A673 (cell line): ENCODE measurements around the gene WIPF1. TPM values are rescaled to one million over a fixed set of nuclear protein-coding genes. Genes with fewer than 3 reads are reported as not detected.

Experiments used
- BruUV-seq: library from RNA; stranded (reverse); fragments of 400-500 nt; replicated peaks from 2 replicates; lab custom pipeline; 2021; lab: Mats Ljungman, UMichigan
- CTCF ChIA-PET: fragments of 300-600 bp; sonication (Branson Sonifier 250); formaldehyde crosslinking; loops from one replicate; lab custom pipeline; 2022; ENCODE audit warnings: antibody characterized with exemption; lab: Charles Lee
- POLR2A ChIA-PET: fragments of 300-600 bp; sonication (Branson Sonifier 250); formaldehyde crosslinking; loops from one replicate; lab custom pipeline; 2022; ENCODE audit warnings: antibody characterized with exemption; ENCODE audit not compliant: low non-redundant PET; lab: Charles Lee
- DNase-seq: peaks from one replicate; pipeline ENCODE4 v3.0.0-alpha.2; 2015; ENCODE audit warnings: low spot score
- H3K27ac ChIP-seq: fragments of 200-600 bp; sonication (generic); 2 replicates; pipeline ENCODE4 v1.5.1; 2016; ENCODE audit warnings: mixed run types, low read depth, mild to moderate bottlenecking, mixed read lengths, antibody characterized with exemption, low read length; ENCODE audit not compliant: poor library complexity, severe bottlenecking
- H3K27me3 ChIP-seq: fragments of 200-600 bp; sonication (generic); replicated peaks from 2 replicates; pipeline ENCODE4 v1.6.1; 2017; ENCODE audit warnings: mixed run types, low read depth, mild to moderate bottlenecking, mixed read lengths, antibody characterized with exemption, low read length; ENCODE audit not compliant: insufficient read depth, poor library complexity
- H3K36me3 ChIP-seq: fragments of 200-600 bp; sonication (generic); 2 replicates; pipeline ENCODE4 v1.6.1; 2016; ENCODE audit warnings: mixed run types, mild to moderate bottlenecking, mixed read lengths, antibody characterized with exemption, low read length; ENCODE audit not compliant: insufficient read depth, poor library complexity, severe bottlenecking
- H3K4me1 ChIP-seq: fragments of 200-600 bp; sonication (generic); 2 replicates; pipeline ENCODE4 v1.6.1; 2017; ENCODE audit warnings: mixed run types, mild to moderate bottlenecking, mixed read lengths, antibody characterized with exemption, low read length; ENCODE audit not compliant: insufficient read depth, poor library complexity, severe bottlenecking
- H3K4me3 ChIP-seq: fragments of 200-600 bp; sonication (generic); 2 replicates; pipeline ENCODE4 v1.5.1; 2016; ENCODE audit warnings: low read depth, mixed run types, mild to moderate bottlenecking, mixed read lengths, low read length; ENCODE audit not compliant: poor library complexity, severe bottlenecking
- H3K9me3 ChIP-seq: fragments of 200-600 bp; sonication (generic); 2 replicates; pipeline ENCODE4 v1.6.1; 2016; ENCODE audit warnings: mixed run types, low read depth, mild to moderate bottlenecking, mixed read lengths, antibody characterized with exemption, low read length; ENCODE audit not compliant: poor library complexity, severe bottlenecking
- EZH2 ChIP-seq: fragments of 200-600 bp; sonication (generic); IDR thresholded peaks from 2 replicates; pipeline ENCODE4 v1.6.1; 2017; ENCODE audit warnings: borderline replicate concordance, low read depth, mild to moderate bottlenecking, mixed read lengths, antibody characterized with exemption, low read length; ENCODE audit not compliant: poor library complexity, severe bottlenecking
- intact Hi-C: fragments of 100-400 bp; cut with micrococcal nuclease; formaldehyde crosslinking; loops from one replicate; pipeline ENCODE4 v1.10.0; 2022; ENCODE audit not compliant: unreplicated experiment
- total RNA-seq: library from RNA; stranded (reverse); gene quantifications from 2 replicates; pipeline ENCODE4 v1.2.3, GENCODE V29; 2021
- TF ChIP-seq, protein P1 (sequence below): fragments of 300-800, 200-600 bp; sonication (generic); conservative IDR thresholded peaks from 2 replicates; pipeline ENCODE4 v1.5.1; 2017; ENCODE audit warnings: low read depth, mild to moderate bottlenecking, antibody characterized with exemption, low read length, moderate library complexity, mixed read lengths

Gene WIPF1
- total RNA-seq, 1 experiment from 2014 or later = 1.1 TPM

DNA sequence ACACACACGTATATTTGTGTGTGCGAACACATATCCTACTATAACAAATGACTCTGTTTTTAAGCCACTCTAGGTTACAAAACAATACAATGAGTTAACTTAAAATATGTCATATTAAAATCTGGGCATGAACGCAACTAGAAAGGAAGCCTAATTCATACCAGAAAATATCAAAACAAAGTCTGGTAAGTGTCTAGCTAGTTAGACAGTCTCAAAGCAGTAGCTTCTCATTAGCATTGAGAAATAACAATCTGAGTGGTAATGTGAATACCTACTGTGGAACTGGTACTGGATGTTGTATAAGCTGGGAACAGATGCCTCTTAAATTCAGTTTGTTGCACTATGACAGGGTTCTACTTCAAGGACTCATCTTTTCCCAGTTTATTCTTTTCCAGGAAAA, 32.5 kb upstream of the WIPF1 start:
- ChIA-PET POLR2A (no interaction called here), CTCF (interaction anchor here (0.6 kb wide), 1 partner anchor 67 kb away, joined by 8 read pairs; no protein-coding TSS in a partner anchor)
- no peaks in the 10 kb centered on the region for H3K9me3 ChIP-seq
- H3K27me3 ChIP-seq = peaks cover 3% of the 10 kb centered on the region
- H3K4me3 ChIP-seq = no peak overlapping the region
- no peak overlapping the region for H3K27ac ChIP-seq
- no peaks in the 10 kb centered on the region for H3K36me3 ChIP-seq
- no peaks in the 10 kb centered on the region for H3K4me1 ChIP-seq
- intact Hi-C loops = no loop called here
- TF ChIP-seq EZH2 = no peak
- TF ChIP-seq, protein P1, sequence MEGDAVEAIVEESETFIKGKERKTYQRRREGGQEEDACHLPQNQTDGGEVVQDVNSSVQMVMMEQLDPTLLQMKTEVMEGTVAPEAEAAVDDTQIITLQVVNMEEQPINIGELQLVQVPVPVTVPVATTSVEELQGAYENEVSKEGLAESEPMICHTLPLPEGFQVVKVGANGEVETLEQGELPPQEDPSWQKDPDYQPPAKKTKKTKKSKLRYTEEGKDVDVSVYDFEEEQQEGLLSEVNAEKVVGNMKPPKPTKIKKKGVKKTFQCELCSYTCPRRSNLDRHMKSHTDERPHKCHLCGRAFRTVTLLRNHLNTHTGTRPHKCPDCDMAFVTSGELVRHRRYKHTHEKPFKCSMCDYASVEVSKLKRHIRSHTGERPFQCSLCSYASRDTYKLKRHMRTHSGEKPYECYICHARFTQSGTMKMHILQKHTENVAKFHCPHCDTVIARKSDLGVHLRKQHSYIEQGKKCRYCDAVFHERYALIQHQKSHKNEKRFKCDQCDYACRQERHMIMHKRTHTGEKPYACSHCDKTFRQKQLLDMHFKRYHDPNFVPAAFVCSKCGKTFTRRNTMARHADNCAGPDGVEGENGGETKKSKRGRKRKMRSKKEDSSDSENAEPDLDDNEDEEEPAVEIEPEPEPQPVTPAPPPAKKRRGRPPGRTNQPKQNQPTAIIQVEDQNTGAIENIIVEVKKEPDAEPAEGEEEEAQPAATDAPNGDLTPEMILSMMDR = no peak
- BruUV-seq = no TSS peak
- DNase-seq = no peak

DNA sequence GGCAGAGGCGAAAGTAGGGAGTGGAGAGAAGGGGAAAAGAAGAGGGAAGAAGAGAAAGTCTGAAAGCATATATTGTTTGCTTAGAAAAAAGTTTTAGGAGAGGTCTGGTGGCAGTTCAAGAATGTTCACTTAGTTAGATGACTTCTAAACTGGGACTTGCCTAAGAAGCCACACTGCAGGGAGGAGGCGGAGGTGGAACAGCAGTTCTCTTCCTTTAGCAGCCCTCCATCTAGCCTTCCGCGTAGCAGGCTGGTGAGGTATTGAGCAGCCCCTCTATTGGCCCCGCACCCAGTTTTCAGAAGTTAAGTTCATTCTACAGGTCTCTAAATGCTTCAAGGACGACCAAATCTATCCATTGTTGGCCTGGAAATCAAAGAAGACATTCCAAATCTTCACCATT, 31.9 kb upstream of the WIPF1 start:
- Histone ChIP-seq H3K27me3 (peaks cover 3% of the 10 kb centered on the region), H3K4me3 (no peak overlapping the region), H3K36me3 (no peaks in the 10 kb centered on the region), H3K27ac (no peak overlapping the region), H3K9me3 (no peaks in the 10 kb centered on the region), H3K4me1 (no peaks in the 10 kb centered on the region)
- intact Hi-C loops = no loop called here
- no TSS peak for BruUV-seq
- DNase-seq = no peak
- CTCF ChIA-PET = no interaction called here
- POLR2A ChIA-PET = no interaction called here
- TF ChIP-seq EZH2 = no peak
- TF ChIP-seq, protein P1 = no peak

DNA sequence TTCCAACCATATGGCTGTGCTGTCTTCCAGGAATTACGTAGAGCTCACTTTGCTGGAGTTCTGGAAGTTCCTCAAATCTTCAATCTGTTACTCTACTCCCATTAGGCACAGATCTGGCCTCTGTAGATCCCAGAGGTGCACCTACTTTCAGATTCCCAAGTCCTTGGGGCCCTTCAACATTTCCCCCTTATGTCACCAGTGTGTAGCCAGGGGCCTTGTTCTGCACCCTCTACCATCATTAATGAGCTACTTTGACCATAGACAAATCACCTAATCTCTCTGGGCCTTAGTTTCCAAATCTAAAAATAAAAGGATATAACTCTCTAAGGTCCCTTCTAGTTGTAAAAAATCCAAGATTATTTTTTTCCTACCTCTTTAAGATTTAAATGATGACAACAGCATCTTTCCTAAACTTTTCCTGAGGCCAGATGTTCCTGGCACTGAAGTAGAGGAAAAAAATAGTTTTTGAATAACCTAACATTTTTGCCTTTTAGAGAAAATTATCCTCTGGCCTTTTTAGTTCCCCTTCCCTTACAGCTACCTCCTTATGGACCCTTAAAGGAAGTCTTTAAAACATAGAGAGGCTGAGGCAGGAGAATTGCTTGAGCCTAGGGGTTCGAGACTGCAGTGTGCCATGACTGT, 31.0 kb upstream of the WIPF1 start:
- Histone ChIP-seq H3K9me3 (no peaks in the 10 kb centered on the region), H3K36me3 (no peaks in the 10 kb centered on the region), H3K27me3 (peaks cover 3% of the 10 kb centered on the region), H3K4me3 (no peak overlapping the region), H3K27ac (no peak overlapping the region), H3K4me1 (no peaks in the 10 kb centered on the region)
- no peak for DNase-seq
- TF ChIP-seq EZH2 = no peak
- TF ChIP-seq, protein P1 = no peak
- no TSS peak for BruUV-seq
- POLR2A ChIA-PET = no interaction called here
- CTCF ChIA-PET = no interaction called here
- intact Hi-C loops = no loop called here
